Activated CD8-positive, alpha-beta memory T cell treated with anti-CD3 and anti-CD28 coated beads for 48 hours (primary cell): ENCODE measurements around the gene GGCT.
"Not testable (repeated sequence)": the region's sequence is repeated elsewhere in the genome, so short reads cannot be mapped to it uniquely, and the experiment has no call there.

ENCODE experiments used
- DNase-seq, 3 experiments: peaks; one replicate each; pipeline ENCODE4 v3.0.0-alpha.2; 2020; ENCODE audit warnings: low read depth in 2 of 3, low spot score in 2 of 3

Gene GGCT

DNA sequence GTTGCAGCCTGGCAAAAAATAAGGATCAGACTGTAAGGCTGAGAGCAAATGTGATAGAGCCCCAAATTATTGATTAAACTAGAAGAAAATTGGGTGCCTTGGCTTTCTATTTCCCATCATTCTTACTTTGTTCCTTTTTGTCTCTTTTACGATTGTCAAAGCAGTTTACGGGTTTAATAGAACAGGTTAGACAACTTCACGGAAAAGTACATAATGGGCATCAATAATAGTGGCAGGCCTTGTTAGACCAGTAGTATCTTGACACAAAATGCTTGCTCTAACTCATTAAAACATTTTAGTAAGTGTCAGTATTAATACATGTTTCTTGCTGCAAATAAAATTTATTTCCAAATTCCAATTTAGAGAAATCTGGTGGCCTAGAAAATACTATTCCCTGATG lies 14.5 kb upstream of the GGCT start:
- no peak for DNase-seq

DNA sequence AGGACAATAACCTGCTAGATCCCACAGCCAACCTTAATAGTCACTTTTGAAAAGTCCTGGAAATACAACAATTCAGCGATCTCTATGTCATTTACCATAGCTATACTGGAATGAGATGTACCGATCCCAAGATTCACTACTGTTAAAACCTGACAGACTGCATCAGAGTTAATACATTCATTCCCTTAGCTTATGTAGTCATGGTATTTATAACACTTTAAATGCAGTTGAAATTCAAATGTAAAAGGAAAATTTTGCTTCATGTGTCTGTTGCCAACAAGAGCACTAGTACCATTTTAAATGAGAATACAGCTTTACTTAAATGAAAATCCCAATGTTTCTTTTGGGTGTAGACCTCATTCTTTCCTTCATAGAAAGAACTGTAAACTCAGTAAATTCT lies 11.1 kb upstream of the GGCT start:
- no peak for DNase-seq

DNA sequence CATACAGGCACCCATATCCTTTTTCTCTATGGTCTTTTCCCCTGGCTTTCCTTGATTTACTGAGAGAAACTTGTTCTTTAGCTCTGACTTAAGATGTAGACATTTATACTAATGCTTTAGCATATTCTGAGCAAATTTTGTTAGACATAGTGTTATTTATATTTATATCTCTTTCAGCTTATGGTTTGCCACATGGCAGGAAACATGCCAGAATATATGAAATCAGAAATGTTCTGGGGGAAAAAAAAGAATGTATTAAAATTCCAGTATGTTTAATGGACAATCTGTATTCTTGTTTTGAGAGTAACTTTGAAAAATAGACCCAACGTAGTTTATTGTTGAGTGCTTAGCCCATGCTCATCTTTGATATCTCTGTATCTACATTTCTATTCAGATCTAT lies 10.1 kb upstream of the GGCT start:
- no peak for DNase-seq

DNA sequence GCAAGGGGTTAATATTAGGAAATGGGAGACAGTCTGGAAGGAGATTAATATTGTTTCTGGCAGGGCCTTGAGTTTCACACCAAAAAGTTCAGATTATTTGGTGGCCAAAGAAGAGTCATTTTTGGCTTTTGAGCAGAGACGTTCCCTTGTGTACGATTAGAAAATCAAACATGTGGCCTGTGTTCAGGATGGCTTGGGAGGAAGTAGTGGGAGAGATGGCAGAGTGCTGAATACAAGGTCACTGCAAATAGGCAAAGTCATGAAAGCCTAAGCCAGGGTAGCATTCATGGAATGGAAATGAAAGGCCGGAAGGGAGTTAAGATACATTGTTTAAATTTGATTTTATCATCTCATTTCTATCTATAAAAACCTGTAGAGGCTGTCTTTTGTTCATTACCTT lies 9.5 kb upstream of the GGCT start:
- no peak for DNase-seq

DNA sequence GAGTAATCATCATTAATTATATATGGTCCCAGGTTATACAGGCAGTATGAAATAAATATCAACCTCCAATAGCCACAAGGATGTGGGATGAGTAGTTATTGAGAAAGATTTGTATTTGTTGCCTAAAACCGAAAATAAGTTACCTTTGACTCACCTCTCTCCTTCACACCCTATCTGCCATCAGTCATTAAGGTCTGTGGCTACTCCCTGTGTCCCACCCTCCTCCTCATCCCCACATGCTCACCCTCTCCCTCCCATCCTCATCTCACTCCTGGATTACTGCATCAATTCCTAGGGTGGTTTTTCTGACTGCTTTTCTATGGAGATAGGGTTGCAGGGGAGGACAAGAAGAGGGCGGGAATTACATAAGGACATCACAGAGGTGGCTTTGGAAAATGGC lies 9.1 kb upstream of the GGCT start:
- no peak for DNase-seq

DNA sequence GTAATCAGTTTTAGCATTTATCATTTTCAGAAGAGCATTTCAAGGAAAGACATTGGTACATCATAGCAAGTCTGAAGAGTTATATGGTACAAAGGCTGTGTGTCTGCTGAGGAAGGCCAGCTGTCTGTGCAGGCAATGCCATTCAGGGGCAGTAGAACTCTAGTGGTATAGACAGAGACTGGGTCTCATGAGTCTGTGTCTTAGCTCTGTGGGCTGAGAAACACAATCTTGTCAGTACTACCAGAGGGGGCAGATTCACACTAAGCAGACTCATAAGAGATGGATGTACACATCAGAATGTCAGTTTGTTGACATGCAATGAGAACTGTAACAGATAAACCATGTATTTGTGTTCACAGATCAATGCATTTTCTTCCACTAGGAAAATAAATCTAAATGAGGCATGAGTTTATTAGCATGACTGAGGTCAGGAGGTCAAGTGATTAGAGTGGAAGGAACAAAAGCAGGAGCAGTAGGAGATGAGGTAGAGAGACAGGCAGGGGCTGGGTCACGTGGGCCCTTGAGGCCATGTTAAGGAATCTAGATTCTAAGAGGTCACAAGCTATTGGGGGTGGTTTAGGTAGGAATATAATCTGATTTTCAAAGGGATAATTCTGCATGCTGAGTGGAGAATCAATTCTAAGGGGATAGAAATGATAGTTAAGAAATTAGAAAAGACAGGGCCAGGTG lies 7.5 kb upstream of the GGCT start:
- no peak for DNase-seq

DNA sequence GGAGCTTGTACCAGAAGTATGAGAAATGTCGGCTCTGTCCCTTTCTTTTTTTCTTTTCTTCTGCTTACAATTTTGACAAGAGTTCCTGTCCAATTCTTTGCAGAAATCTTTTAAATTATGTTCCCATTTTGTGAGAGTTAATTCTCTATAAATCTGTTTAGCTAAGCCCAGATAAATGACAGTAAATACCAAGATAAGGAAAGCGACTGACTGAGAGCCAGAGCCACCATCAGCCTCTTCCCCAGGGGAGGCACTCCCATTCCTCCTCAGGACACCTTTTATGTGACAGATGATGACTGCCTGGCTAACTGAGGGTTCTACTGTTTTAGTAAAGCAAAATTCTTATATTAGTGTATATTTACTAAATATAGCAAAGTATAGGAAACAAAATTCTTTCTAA lies 6.9 kb upstream of the GGCT start:
- no peak for DNase-seq

DNA sequence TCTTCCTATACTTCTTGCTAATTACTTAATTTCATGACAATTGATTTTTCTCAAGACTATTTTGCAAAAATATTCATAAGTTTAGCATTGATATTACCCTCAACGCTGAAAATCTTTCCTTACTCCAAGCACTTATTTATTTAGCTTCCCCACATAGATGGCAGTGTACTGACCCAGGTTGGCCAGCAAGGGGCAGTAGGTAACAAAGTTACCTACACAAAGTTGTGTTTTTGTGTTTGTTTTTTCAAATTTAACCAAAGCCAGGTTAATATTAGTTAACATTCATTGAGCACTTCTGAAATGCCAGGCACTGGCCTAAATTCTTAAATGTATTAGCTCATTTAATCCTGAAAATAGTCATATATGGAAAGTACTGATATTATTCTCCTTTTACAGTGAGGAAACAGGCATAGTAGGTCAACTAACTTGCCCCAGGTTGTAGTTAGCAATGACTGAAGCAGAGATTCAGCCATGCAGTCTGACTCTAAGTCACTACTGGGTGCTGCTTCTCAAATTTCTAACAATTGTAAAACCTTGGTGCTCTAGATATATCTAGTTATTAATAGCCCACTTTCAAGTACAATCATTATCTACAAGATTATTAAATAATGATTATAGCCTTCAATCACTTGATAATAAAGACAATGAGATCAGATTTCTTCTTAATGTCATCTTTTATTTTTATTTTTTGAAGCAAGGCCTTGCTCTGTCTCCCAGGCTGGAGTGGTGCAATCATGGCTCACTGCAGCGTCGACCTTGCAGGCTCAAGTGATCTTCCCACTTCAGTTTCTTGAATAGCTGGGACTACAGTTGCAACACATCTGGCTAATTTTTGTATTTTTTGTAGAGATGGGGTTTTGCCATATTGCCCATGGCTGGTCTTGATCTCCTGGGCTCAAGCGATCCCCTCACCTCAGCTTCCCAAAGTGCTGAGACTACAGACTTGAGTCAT lies 5.8 kb upstream of the GGCT start:
- DNase-seq, result no peak

DNA sequence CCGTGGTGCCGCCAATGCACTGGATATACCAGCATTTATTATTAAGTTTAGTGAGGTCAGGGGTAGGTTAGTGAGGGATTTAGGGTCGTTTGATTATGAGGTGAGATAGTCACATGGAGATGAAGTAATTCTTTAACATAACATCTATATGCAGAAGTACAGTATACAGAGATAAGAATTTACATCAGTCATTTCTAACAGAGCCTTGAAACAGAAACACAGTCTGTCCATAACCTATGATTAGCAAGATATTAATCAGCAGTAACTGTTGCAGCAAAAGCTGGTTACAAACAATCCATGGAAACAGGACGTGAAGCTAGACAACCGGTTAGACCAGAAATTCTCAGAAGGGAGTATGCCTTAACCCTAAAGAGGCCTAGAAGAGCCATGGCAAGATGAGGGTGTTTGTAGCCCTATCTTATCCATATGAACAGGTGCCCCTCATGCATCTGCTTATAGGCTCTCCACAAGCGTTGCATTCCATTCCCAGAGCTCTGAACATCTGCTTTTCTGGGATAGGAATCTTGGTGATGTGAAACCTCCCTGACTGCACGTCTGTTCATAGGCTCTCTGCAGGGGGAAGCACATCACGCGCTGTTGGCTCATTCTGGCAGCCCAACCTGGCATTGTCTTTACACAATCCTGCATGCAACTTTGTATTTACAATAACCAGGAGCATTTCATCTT lies 4.7 kb upstream of the GGCT start:
- DNase-seq, result not testable (repeated sequence)

DNA sequence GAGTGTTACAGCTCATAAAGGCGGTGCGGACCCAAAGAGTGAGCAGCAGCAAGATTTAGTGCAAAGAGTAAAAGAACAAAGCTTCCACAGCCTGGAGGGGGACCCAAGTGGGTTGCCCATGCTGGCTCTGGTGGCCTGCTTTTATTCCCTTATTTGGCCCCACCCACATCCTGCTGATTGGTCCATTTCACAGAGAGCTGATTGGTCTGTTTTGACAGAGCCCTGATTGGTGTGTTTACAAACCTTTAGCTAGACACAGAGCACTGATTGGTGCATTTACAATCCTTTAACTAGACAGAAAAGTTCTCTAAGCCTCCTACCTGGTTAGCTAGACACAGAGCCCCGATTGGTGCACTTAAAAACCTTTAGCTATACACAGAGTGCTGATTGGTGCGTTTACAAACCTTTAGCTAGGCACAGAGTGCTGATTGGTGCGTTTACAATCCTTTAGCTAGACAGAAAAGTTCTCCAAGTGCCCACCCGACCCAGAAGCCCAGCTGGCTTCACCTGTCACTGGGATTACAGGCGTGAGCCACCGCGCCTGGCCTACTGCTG lies 2.8 kb upstream of the GGCT start:
- DNase-seq, result not testable (repeated sequence)

DNA sequence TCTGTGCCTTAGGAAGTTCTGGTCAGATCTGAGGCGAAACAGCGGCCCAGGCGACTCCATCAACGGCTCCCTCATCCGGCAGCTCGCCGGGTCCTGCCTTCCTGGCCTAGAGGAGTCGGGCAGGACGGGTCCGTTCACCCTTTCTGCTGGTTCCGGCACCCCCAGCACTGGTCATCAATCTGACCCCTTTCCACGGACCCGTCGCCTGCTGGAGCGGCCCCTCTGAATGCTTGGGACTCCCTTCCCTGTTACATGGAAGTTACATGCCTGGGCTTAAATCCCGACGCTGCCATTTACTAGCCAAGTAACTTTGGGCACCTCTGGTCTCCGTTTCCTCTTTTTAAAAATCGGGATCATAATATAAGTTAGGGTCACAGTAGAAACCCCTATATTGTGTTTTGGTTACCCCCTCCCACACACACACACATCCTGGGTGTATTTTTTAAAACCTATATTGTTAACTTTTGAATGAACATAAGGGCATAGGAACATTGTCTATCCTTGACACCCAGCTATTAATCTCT lies 607 bp upstream of the GGCT start:
- DNase-seq, result no peak

DNA sequence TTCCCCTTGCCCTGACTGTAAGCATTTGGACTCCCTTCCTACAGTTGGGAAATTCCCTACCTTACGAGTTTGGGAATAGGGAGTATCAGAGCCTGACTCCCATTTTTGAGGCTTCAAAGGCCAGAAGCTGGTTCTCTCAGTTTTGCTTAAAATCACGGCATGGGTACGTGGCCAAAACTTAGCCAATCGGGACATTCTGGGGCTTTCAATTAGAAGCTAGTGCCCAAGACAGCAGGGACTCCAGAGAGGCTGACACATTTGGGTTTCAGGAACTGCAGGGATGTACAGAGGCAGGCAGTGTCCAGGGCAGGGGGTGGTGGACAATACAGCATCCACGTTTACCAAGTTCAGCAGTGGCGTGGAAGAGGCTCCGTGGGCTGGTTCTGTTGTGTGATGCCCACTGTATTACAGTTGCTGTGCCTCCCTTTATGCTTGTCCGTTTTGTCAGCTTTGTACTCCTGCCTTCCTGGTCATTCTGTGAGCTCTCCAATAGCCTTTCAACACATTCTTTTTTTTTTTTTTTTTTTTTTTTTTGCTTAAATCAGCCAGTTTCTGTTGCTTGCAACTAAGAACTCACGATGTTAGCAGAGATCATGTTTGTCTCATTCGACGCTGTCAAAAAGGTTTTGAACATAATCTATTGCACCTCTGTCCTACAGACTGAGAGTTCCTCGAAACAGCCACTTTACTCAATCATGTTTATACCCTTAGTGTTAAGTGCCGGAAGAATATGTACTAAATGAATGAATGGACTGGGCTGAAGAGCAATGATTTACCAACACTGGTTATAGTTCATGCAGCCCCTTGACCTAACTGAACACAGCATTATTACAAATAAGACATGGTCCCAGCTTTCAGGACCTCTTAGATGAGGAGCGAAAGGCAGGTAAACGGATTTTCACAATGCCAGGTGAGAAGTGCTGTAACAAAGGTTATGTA lies 1.1 kb downstream of the GGCT start:
- DNase-seq, result no peak

DNA sequence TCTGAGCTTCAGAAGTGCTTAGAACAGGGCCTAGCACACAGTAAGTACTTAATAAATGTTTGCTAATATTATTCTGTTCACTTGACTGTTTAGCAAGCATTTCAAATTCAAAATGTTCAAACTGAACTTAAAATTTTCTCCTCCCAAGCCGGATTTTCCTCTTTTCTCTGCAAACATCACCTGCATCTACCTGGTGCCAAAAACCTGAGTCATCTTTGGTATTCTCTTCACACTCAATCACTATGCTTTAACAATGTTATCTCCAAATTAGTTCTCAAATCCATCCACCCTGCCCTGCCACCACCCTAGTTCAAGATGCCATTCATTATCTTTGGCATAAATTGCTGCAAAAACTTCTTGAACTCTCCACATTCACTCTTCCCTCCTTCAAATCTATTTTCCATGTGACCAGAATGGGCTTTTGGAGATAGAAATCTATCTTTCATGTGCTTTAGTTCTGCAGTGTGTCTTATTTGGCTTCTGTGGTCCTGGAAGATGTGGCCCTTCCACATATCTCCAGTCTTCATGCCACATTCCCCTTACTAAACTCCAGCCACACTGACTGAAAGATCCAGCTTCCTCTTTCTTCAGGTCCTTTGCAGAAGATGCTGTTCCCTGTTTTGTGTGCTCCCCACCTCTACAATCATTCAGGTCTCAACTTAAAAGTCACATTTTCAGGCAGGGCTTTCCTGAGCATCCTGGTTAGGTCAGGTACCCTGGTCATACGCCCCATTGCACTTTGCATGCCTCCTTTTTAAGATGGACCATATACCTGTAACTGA lies 2.0 kb downstream of the GGCT start:
- DNase-seq, result no peak

DNA sequence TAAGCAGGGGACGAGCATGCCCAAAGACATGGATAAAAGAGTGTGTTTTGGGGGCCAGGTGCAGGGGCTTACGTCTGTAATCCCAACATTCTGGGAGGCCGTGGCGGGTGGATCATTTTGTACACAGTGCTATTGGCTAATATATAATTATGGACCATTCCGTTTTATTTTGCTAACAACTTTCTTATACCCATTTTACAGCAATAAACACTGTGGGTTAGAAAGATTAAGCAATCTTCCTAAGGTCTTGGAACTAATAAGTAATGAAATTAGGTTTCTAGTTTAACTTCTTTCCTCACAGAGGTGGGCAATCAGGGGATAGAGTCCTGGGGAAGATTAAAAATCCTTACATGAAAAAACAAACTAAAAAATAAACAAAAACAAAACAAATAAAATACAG lies 3.4 kb downstream of the GGCT start:
- no peak for DNase-seq

DNA sequence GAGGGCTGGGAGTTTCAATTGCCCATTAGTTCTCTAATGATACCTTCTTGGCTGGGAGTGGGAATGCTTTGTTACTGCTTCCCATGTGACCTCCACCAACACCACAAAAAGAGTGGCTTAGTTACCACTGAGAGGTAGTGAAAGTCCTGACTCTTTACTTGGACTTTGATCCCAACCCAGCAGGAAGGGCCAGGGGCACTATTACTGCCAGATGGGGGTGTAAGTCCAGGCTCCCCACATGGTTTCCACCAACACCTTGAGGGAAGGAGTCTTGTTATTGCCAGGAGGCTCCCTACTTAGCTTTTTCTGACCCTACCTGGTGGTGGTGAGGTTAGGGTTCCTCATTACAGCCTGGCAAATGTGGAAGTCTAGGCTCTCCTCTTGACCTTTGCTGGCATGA lies 11.4 kb downstream of the GGCT start:
- no peak for DNase-seq

DNA sequence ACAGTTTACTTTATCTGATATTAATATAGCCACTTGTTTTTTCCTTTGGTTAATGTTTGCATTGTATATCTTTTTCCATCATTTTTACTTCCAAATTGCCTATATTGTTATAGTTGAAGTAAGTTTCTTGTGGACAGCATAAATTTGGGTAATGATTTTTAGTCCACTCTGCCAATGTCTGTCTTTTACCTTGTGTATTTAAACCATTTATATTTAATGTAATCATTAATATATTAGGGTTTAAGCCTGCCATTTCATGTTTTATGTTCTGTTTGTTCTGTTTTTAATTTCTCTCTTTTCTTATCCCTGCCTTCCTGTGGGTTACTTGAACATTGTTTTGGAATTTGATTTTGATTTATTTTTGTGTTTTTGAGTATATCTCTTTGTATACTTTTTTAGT lies 13.2 kb downstream of the GGCT start:
- no peak for DNase-seq

DNA sequence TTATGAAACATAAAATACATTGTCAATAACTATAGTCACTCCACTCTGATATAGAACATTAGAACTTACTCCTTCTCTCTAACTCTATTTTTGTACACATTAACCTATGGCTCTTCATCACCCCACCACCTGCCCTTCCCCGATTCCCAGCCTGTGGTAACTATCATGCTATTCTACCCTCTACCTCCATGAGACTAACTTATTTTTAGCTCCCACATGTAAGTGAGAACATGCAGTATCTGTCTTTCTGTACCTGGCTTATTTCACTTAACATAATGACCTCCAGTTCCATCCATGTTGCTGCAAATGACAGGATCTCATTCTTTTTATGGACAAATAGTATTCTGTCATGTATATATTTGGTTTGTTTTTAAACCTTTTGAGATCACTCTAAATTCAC lies 17.3 kb downstream of the GGCT start:
- no peak for DNase-seq

DNA sequence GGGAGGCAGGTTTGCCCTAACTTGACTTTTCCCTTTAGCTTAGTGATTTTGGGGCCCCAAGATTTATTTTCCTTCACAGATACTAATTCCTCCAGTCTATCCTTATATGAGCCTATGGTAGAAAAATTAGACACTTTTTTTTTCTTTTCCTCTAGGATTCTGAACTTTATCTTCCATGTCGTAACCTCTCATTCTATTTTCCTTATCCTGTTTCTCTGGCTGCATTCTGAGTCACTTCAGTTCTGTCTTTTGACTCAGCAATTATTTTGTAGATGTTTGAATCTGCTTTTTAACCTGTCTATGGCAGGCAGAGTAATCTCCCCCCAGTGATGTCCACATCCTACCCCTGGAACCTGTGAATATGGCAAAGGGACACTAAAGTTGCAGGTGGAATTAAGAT lies 19.0 kb downstream of the GGCT start:
- DNase-seq, result no peak

DNA sequence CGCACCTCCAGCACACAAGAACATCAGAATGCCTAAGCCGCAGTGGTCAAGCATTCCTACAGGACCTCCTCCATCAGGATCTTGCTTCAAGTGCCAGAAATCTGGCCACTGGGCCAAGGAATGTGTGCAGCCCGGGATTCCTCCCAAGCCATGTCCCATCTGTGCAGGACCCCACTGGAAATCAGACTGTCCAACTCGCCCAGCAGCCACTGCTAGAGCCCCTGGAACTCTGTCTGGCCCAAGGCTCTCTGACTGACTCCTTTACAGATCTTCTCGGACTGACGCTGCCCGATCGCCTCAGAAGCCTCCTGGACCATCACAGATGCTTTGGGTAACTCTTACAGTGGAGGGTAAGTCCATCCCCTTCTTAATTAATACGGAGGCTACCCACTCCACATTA lies 23.2 kb downstream of the GGCT start:
- DNase-seq, result not testable (repeated sequence)
